Large intestine (tissue), 3 donors: ENCODE results near the gene NRP1. TPM values are rescaled to one million over a fixed set of nuclear protein-coding genes. Genes with fewer than 3 reads are reported as not detected.

Source experiments
- DNase-seq, 2 donors: peaks; one replicate each; pipeline versions ENCODE4 v3.0.0 to v3.0.0-alpha.2; 2013
- H3K27ac ChIP-seq: one replicate; pipeline ENCODE4 v1.5.1; 2013; ENCODE audit warnings: low read length
- H3K27me3 ChIP-seq: 2 replicates; pipeline ENCODE4 v1.6.1; 2013; ENCODE audit warnings: low read length; ENCODE audit not compliant: control insufficient read depth, insufficient read depth
- H3K36me3 ChIP-seq: 2 replicates; pipeline ENCODE4 v1.6.1; 2013; ENCODE audit warnings: low read length; ENCODE audit not compliant: control insufficient read depth, insufficient read depth
- H3K4me1 ChIP-seq: one replicate; pipeline ENCODE4 v1.6.1; 2013; ENCODE audit warnings: low read length; ENCODE audit not compliant: control insufficient read depth, insufficient read depth
- H3K4me3 ChIP-seq: one replicate; pipeline ENCODE4 v1.5.1; 2013; ENCODE audit warnings: low read length
- H3K9me3 ChIP-seq: one replicate; pipeline ENCODE4 v1.6.1; 2013; ENCODE audit warnings: mild to moderate bottlenecking, low read depth, low read length, moderate library complexity; ENCODE audit not compliant: control insufficient read depth
- WGBS: methylation state at CpG from one replicate; pipeline ENCODE4 v1.1.5; 2013; ENCODE audit warnings: low lambda C conversion rate; ENCODE audit not compliant: insufficient coverage; 5-methylcytosine and 5-hydroxymethylcytosine counted together
- polyA plus RNA-seq: library from polyadenylated mRNA; unstranded; fragments of 120-200 nt; gene quantifications from one replicate; pipeline ENCODE4 v1.2.1, GENCODE V29; 2013

Gene NRP1
- polyA plus RNA-seq, 1 donor: 33.4 TPM

- H3K27ac ChIP-seq: no peak overlapping the region
- no peaks in the 10 kb centered on the region for H3K9me3 ChIP-seq
- no peak overlapping the region for H3K4me3 ChIP-seq
- no peak for DNase-seq
- peaks cover 6% of the 10 kb centered on the region for H3K27me3 ChIP-seq
- 96% methylated on average over 3 of the region's 3 CpGs for WGBS
- H3K36me3 ChIP-seq: no peaks in the 10 kb centered on the region
- no peaks in the 10 kb centered on the region for H3K4me1 ChIP-seq
Observed at GRCh38 chr10:33352615-33353014, 18.1 kb upstream of the NRP1 start.

GRCh38 chr10:33352175-33352574, 17.7 kb upstream of the NRP1 start:
- Histone ChIP-seq H3K4me1 (no peaks in the 10 kb centered on the region), H3K27ac (no peak overlapping the region), H3K27me3 (peaks cover 6% of the 10 kb centered on the region), H3K4me3 (no peak overlapping the region), H3K36me3 (no peaks in the 10 kb centered on the region), H3K9me3 (no peaks in the 10 kb centered on the region)
- no CpG with 5 or more reads among the region's 3 CpGs for WGBS
- DNase-seq: no peak

DNA sequence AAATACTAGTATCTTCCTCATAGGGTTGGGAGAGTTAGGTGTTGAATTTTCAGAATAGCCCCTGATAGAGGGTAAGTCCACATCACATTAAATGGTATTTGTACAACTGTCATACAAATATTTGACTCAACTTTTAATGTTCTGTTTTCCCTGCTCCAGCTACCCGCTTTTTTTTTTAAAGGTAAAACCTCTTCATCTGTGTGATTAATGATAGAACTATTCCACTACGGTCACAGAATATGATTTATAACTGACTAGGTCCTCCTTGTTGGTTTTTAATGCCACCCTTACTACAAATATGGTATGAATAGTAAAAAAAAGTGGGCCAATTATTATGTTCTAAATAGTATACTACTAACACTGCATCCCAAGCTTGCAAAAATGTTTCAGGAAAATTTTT, 15.6 kb upstream of the NRP1 start:
- WGBS: no CpG with 5 or more reads among the region's 2 CpGs
- Histone ChIP-seq H3K36me3 (no peaks in the 10 kb centered on the region), H3K9me3 (no peaks in the 10 kb centered on the region), H3K4me1 (no peaks in the 10 kb centered on the region), H3K27me3 (peaks cover 6% of the 10 kb centered on the region), H3K4me3 (no peak overlapping the region), H3K27ac (no peak overlapping the region)
- DNase-seq: no peak

GRCh38 chr10:33349268-33349667, 14.8 kb upstream of the NRP1 start:
- no peak for DNase-seq
- H3K4me1 ChIP-seq: no peaks in the 10 kb centered on the region
- H3K4me3 ChIP-seq: no peak overlapping the region
- H3K27ac ChIP-seq: no peak overlapping the region
- H3K9me3 ChIP-seq: no peaks in the 10 kb centered on the region
- no peaks in the 10 kb centered on the region for H3K36me3 ChIP-seq
- peaks cover 6% of the 10 kb centered on the region for H3K27me3 ChIP-seq

DNA sequence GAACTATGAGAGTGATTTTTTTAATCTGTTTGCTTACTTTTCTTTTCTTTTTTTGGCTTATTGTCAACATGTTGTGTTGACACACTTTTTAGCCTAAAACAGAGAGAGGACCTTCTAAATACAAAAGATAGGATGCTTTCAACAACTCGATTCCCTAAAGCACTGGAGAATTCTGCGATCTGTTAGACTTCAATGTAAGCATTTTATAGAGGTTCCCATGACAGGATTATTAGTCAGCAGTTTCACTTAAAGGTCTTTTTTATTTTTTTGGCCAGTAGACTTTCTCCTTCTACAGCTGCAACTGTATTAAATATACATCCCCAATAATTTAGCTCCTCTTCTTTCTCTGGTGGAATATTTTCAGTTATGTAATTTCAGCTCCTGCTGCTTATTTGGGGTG, 12.7 kb upstream of the NRP1 start:
- H3K9me3 ChIP-seq: no peaks in the 10 kb centered on the region
- DNase-seq: no peak
- WGBS: 83% methylated on average over 1 of the region's 2 CpGs
- peaks cover 6% of the 10 kb centered on the region for H3K27me3 ChIP-seq
- no peak overlapping the region for H3K4me3 ChIP-seq
- H3K36me3 ChIP-seq: no peaks in the 10 kb centered on the region
- no peaks in the 10 kb centered on the region for H3K4me1 ChIP-seq
- H3K27ac ChIP-seq: no peak overlapping the region

- H3K27me3 ChIP-seq: peaks cover 3% of the 10 kb centered on the region
- no peaks in the 10 kb centered on the region for H3K9me3 ChIP-seq
- no peak for DNase-seq
- no peak overlapping the region for H3K27ac ChIP-seq
- H3K4me1 ChIP-seq: no peaks in the 10 kb centered on the region
- no peaks in the 10 kb centered on the region for H3K36me3 ChIP-seq
- H3K4me3 ChIP-seq: no peak overlapping the region
- no CpG with 5 or more reads among the region's 5 CpGs for WGBS
Observed at GRCh38 chr10:33345236-33345635, 10.8 kb upstream of the NRP1 start.

DNA sequence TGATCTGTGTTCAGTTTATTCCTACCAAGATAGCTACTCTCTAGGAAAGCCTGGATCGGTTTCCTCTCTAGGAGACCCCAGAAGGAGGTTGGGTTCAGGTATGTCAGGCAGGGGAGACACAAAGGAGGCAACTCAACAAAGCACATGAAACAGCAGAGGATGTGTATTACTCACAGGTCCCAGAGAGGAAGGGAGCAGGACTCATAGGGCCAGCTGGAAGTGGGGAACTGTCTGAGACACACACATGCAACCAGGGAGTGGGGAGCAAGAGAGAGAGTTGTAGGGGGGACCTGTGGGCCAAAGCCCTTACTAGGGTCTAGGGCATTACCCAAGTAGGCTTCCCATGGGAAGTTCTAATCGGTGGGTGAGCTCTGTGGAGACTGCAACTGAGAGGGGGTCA, 10.2 kb upstream of the NRP1 start:
- Histone ChIP-seq H3K27ac (no peak overlapping the region), H3K27me3 (peaks cover 3% of the 10 kb centered on the region), H3K4me3 (no peak overlapping the region), H3K36me3 (no peaks in the 10 kb centered on the region), H3K9me3 (no peaks in the 10 kb centered on the region), H3K4me1 (no peaks in the 10 kb centered on the region)
- DNase-seq: no peak
- no CpG with 5 or more reads among the region's 2 CpGs for WGBS

- H3K4me1 ChIP-seq: peaks cover 3% of the 10 kb centered on the region
- WGBS: no CpG with 5 or more reads among the region's 1 CpG
- DNase-seq: no peak
- no peaks in the 10 kb centered on the region for H3K9me3 ChIP-seq
- H3K4me3 ChIP-seq: no peak overlapping the region
- no peaks in the 10 kb centered on the region for H3K36me3 ChIP-seq
- H3K27me3 ChIP-seq: peaks cover 20% of the 10 kb centered on the region
- H3K27ac ChIP-seq: no peak overlapping the region
Observed at GRCh38 chr10:33341637-33342036, 7.2 kb upstream of the NRP1 start.

DNA sequence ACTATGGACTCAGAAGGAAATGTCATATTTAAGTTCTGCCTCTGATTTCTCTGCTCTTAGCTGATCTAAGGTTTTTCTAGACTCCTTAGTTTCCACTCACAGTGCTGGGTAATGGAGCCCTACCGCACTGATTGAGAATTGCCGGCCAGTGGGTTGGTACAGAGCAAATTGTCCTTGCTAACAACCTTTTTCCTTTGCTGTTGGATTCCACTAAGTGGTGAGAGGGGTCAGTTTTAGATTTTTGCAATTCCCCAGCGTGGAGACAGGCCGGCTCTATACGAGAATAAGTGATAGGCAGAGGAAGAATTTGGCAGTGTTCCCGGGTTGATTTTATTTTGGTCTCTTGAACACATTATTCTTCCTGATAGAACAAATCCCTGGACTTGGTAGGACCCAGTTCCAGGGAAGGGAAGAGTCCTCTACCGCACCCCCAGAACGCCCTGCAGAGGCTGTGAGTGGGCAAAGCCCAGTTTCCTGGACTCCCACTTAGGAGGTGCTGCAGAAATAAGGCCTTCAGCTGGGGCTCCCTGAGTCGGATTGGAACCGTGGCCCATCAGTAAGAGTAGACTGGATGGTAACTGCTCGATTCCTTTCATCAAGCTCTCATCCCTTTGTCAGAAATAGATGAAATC, 3.0 kb upstream of the NRP1 start:
- peak overlapping the region; percentile 41 for H3K27ac ChIP-seq
- H3K4me1 ChIP-seq: peaks cover 8% of the 10 kb centered on the region
- peaks cover 30% of the 10 kb centered on the region for H3K27me3 ChIP-seq
- DNase-seq: no peak
- H3K4me3 ChIP-seq: peak overlapping the region; percentile 64
- no peaks in the 10 kb centered on the region for H3K36me3 ChIP-seq
- H3K9me3 ChIP-seq: no peaks in the 10 kb centered on the region
- 43% methylated on average over 2 of the region's 11 CpGs for WGBS

- Histone ChIP-seq H3K27ac (peak overlapping the region; percentile 41), H3K4me1 (peaks cover 8% of the 10 kb centered on the region), H3K4me3 (peak overlapping the region; percentile 64), H3K27me3 (peaks cover 30% of the 10 kb centered on the region), H3K36me3 (no peaks in the 10 kb centered on the region), H3K9me3 (no peaks in the 10 kb centered on the region)
- DNase-seq: peak in 1 of 2 donors; percentile 36
- no CpG with 5 or more reads among the region's 67 CpGs for WGBS
Observed at GRCh38 chr10:33336582-33337325, 2.3 kb upstream of the NRP1 start.
